HEK293T (cell line): ENCODE measurements around the gene NEIL3.

Experiments
- ARNT ChIP-seq: fragments of 450-650 bp; IDR thresholded peaks from 2 replicates; pipeline ENCODE4 v1.6.1; 2017; ENCODE audit warnings: mild to moderate bottlenecking
- BHLHE40 ChIP-seq: fragments of 450-650 bp; IDR thresholded peaks from 2 replicates; pipeline ENCODE4 v1.6.1; 2016; ENCODE audit warnings: mild to moderate bottlenecking, moderate library complexity, borderline replicate concordance
- ELF4 ChIP-seq: fragments of 450-650 bp; IDR thresholded peaks from 2 replicates; pipeline ENCODE4 v1.6.1; 2017; ENCODE audit warnings: antibody characterized with exemption
- FOXA1 ChIP-seq: fragments of 450-650 bp; IDR thresholded peaks from 2 replicates; pipeline ENCODE4 v1.6.1; 2016; ENCODE audit warnings: mild to moderate bottlenecking
- FOXK2 ChIP-seq: fragments of 450-650 bp; IDR thresholded peaks from 2 replicates; pipeline ENCODE4 v1.6.1; 2016; ENCODE audit warnings: mild to moderate bottlenecking
- FOXM1 ChIP-seq: fragments of 450-650 bp; IDR thresholded peaks from 2 replicates; pipeline ENCODE4 v1.6.1; 2017; ENCODE audit warnings: mild to moderate bottlenecking, borderline replicate concordance
- HDGF ChIP-seq: fragments of 450-650 bp; IDR thresholded peaks from 2 replicates; pipeline ENCODE4 v1.6.1; 2017; ENCODE audit warnings: antibody characterized with exemption, borderline replicate concordance
- L3MBTL2 ChIP-seq: fragments of 450-650 bp; conservative IDR thresholded peaks from 2 replicates; pipeline ENCODE4 v1.6.1; 2016; ENCODE audit warnings: mild to moderate bottlenecking
- NFRKB ChIP-seq: fragments of 450-650 bp; IDR thresholded peaks from 2 replicates; pipeline ENCODE4 v1.6.1; 2016; ENCODE audit warnings: mild to moderate bottlenecking, moderate library complexity
- SP1 ChIP-seq: fragments of 450-650 bp; IDR thresholded peaks from 2 replicates; pipeline ENCODE4 v1.6.1; 2017
- SUZ12 ChIP-seq: fragments of 450-650 bp; IDR thresholded peaks from 2 replicates; pipeline ENCODE4 v1.6.1; 2016; ENCODE audit warnings: mild to moderate bottlenecking
- TARDBP ChIP-seq: fragments of 450-650 bp; IDR thresholded peaks from 2 replicates; pipeline ENCODE4 v1.6.1; 2016
- ZNF384 ChIP-seq: fragments of 450-650 bp; IDR thresholded peaks from 2 replicates; pipeline ENCODE4 v1.6.1; 2016
- TF ChIP-seq, protein P1 (sequence below): fragments of 450-650 bp; IDR thresholded peaks from 2 replicates; pipeline ENCODE4 v1.6.1; 2016

GRCh38 chr4:177400030-177400429 lies 90.4 kb downstream of the NEIL3 start:
- TF ChIP-seq HDGF: no peak
- TF ChIP-seq SUZ12: no peak
- TF ChIP-seq, protein P1, sequence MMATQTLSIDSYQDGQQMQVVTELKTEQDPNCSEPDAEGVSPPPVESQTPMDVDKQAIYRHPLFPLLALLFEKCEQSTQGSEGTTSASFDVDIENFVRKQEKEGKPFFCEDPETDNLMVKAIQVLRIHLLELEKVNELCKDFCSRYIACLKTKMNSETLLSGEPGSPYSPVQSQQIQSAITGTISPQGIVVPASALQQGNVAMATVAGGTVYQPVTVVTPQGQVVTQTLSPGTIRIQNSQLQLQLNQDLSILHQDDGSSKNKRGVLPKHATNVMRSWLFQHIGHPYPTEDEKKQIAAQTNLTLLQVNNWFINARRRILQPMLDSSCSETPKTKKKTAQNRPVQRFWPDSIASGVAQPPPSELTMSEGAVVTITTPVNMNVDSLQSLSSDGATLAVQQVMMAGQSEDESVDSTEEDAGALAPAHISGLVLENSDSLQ: no peak
- no peak for TF ChIP-seq NFRKB
- no peak for TF ChIP-seq SP1
- TF ChIP-seq FOXM1: no peak
- no peak for TF ChIP-seq ARNT
- no peak for TF ChIP-seq BHLHE40
- no peak for TF ChIP-seq FOXA1
- TF ChIP-seq L3MBTL2: no peak
- TF ChIP-seq ZNF384: no peak
- no peak for TF ChIP-seq FOXK2
- no peak for TF ChIP-seq TARDBP
- TF ChIP-seq ELF4: no peak
